ENCODE data around the gene TSPAN18.

GRCh38 chr11:44775366-44775984 is 48.7 kb downstream of the TSPAN18 start:
- no peak for TF ChIP-seq POLR2A (IDR thresholded peaks at IDR 0.05; ENCODE audit: low read length)
- no peak for TF ChIP-seq GATA1 (IDR thresholded peaks at IDR 0.05; ENCODE audit: low read depth, low read length)

Measured in erythroblast (primary cell).